HepG2 (cell line): ENCODE data around the gene PLEKHB2. TPM values are rescaled to one million over a fixed set of nuclear protein-coding genes. Genes with fewer than 3 reads are reported as not detected.

Experiments used
- CCDC6 ChIP-seq: sonication (generic); formaldehyde crosslinking; IDR thresholded peaks from 2 replicates; pipeline ENCODE4 v1.8.1; 2022; ENCODE audit warnings: mild to moderate bottlenecking, missing genetic modification reagents, moderate library complexity
- ELF3 ChIP-seq: IDR thresholded peaks from 2 replicates; pipeline ENCODE4 v1.6.1; 2016; ENCODE audit warnings: missing genetic modification reagents, missing compliant biosample characterization
- GTF2F1 ChIP-seq: fragments of 150-350 bp; IDR thresholded peaks from 2 replicates; pipeline ENCODE4 v1.6.1; 2014; ENCODE audit warnings: low read length
- HMG20B ChIP-seq: conservative IDR thresholded peaks from 2 replicates; pipeline ENCODE4 v1.6.1; 2016; ENCODE audit warnings: missing genetic modification reagents, missing compliant biosample characterization
- HOXA5 ChIP-seq: sonication (generic); formaldehyde crosslinking; IDR thresholded peaks from 2 replicates; pipeline ENCODE4 v1.4.0; 2020; ENCODE audit warnings: missing genetic modification reagents
- MATR3 ChIP-seq: sonication (generic); formaldehyde crosslinking; IDR thresholded peaks from 2 replicates; pipeline ENCODE4 v1.4.0; 2020; ENCODE audit warnings: missing genetic modification reagents
- MLLT10 ChIP-seq: sonication (generic); formaldehyde crosslinking; IDR thresholded peaks from 2 replicates; pipeline ENCODE4 v1.4.0; 2020; ENCODE audit warnings: missing genetic modification reagents
- POGK ChIP-seq: sonication (generic); formaldehyde crosslinking; conservative IDR thresholded peaks from 2 replicates; pipeline ENCODE4 v1.8.0; 2022; ENCODE audit warnings: mild to moderate bottlenecking, moderate library complexity, missing genetic modification reagents
- TP53 ChIP-seq: sonication (generic); formaldehyde crosslinking; conservative IDR thresholded peaks from 2 replicates; pipeline ENCODE4 v1.4.0; 2020; ENCODE audit warnings: missing genetic modification reagents
- TSC22D2 ChIP-seq: sonication (generic); formaldehyde crosslinking; IDR thresholded peaks from 2 replicates; pipeline ENCODE4 v1.5.1; 2020; ENCODE audit warnings: missing genetic modification reagents, mild to moderate bottlenecking, borderline replicate concordance
- ZBTB20 ChIP-seq: sonication (generic); formaldehyde crosslinking; IDR thresholded peaks from 2 replicates; pipeline ENCODE4 v1.8.1; 2023; ENCODE audit warnings: missing genetic modification reagents, low read depth, mild to moderate bottlenecking, borderline replicate concordance
- ZFAT ChIP-seq: sonication (generic); formaldehyde crosslinking; conservative IDR thresholded peaks from 2 replicates; pipeline ENCODE4 v1.8.1; 2023; ENCODE audit warnings: missing genetic modification reagents, inconsistent platforms
- ZHX1 ChIP-seq: sonication (generic); formaldehyde crosslinking; IDR thresholded peaks from 2 replicates; pipeline ENCODE4 v1.8.1; 2022; ENCODE audit warnings: low read depth, mild to moderate bottlenecking, missing genetic modification reagents
- ZHX2 ChIP-seq, 2 experiments: sonication (generic) in 1 of 2; formaldehyde crosslinking in 1 of 2; IDR thresholded peaks; 2 replicates each; pipeline versions ENCODE4 v1.6.1 to v1.9.0; 2014 to 2022; ENCODE audit warnings: antibody characterized with exemption in 1 of 2, borderline replicate concordance in 1 of 2, inconsistent platforms in 1 of 2, low read depth in 1 of 2, missing genetic modification reagents in 1 of 2
- ZNF136 ChIP-seq: sonication (generic); formaldehyde crosslinking; IDR thresholded peaks from 2 replicates; pipeline ENCODE4 v1.8.1; 2022; ENCODE audit warnings: low read depth, mild to moderate bottlenecking, moderate library complexity, missing genetic modification reagents
- ZNF33B ChIP-seq: sonication (generic); formaldehyde crosslinking; IDR thresholded peaks from 2 replicates; pipeline ENCODE4 v1.5.1; 2020; ENCODE audit warnings: mild to moderate bottlenecking, missing genetic modification reagents
- ZNF468 ChIP-seq: sonication (generic); formaldehyde crosslinking; IDR thresholded peaks from 2 replicates; pipeline ENCODE4 v1.8.0; 2022; ENCODE audit warnings: mild to moderate bottlenecking, moderate library complexity, missing genetic modification reagents
- ZNF7 ChIP-seq: IDR thresholded peaks from 2 replicates; pipeline ENCODE4 v1.6.1; 2016; ENCODE audit warnings: missing biosample characterization, missing genetic modification reagents
- ZNF782 ChIP-seq: sonication (generic); formaldehyde crosslinking; IDR thresholded peaks from 2 replicates; pipeline ENCODE4 v1.4.0; 2020; ENCODE audit warnings: missing genetic modification reagents, mild to moderate bottlenecking, borderline replicate concordance
- ZNF879 ChIP-seq: sonication (generic); formaldehyde crosslinking; IDR thresholded peaks from 2 replicates; pipeline ENCODE4 v1.8.1; 2023; ENCODE audit warnings: missing genetic modification reagents
- polyA plus RNA-seq, 8 experiments: library from polyadenylated mRNA; depleted of rRNA in 3 of 8; stranded (reverse) in 7 of 8; unstranded in 1 of 8; fragments of >200 nt; fragmentation: Illumina TruSeq in 4 of 8; extraction: Trizol in 4 of 8; gene quantifications; 2 replicates each; pipeline versions ENCODE4 v1.2.1 to v1.2.3, GENCODE V29; 2011 to 2016; ENCODE audit warnings: low read depth in 4 of 8, missing spikeins in 1 of 8, mixed read lengths in 1 of 8; ENCODE audit not compliant: insufficient read depth in 1 of 8
- total RNA-seq, 5 experiments: library from RNA; depleted of rRNA; stranded (reverse); fragments of >200 nt; fragmentation: Illumina TruSeq; extraction: Trizol; gene quantifications; 2 replicates each; pipeline ENCODE4 v1.2.3, GENCODE V29; 2016; ENCODE audit warnings: low read depth in 1 of 5

Gene PLEKHB2
- total and polyA plus RNA-seq, 2 of the 13 experiments (the other 11 are each of a cell fraction or from before 2014, with no cell fraction given): 73.0 to 78.9 TPM

DNA sequence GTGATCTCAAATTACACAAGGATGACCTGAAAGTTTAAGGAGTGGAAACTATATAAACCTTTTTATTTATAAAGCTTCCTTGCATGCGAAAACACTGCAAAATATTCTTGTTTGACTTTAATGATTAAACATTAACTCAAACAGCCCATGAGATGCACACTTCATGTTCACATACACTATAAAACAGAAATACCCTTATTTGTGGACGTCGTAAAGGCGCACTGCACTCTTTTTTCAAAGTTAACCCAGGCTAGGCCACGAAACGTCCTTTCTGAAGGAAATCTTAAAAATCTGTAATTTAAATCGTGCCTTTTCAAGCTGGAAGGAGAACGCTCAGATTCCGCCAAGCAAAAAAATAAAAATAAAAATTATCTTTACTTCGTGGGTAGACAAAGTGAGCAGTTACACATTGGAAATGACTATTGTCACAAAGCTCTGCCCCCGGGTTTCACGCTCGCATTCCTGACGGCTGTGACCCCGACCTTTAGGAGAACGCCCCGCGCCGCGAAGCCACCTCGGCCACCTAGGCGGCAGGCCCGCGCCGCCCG lies 12.6 kb upstream of the PLEKHB2 start (continued):
- 0 out of 2 replicates have a peak, but pooled peaks have one; percentile 14 for TF ChIP-seq ZHX2 (IDR thresholded peaks at IDR 0.05; ENCODE audit: low read depth)
- TF ChIP-seq ZHX2 (CRISPR knock-in tag; IDR thresholded peaks at IDR 0.05; ENCODE audit: borderline replicate concordance): no peak
- TF ChIP-seq ZHX1 (CRISPR knock-in tag): 0 out of 2 replicates have a peak, but pooled peaks have one; percentile 14
- no peak for TF ChIP-seq MLLT10 (CRISPR knock-in tag)
- no peak for TF ChIP-seq CCDC6
- no peak for TF ChIP-seq ELF3 (CRISPR knock-in tag)
- 0 out of 2 replicates have a peak, but pooled peaks have one; percentile 31 for TF ChIP-seq HOXA5 (CRISPR knock-in tag)
- no peak for TF ChIP-seq HMG20B
- TF ChIP-seq MATR3 (CRISPR knock-in tag): no peak
- TF ChIP-seq ZNF7 (CRISPR knock-in tag): no peak
- TF ChIP-seq ZNF136 (CRISPR knock-in tag): 0 out of 2 replicates have a peak, but pooled peaks have one; percentile 29
- TF ChIP-seq ZNF782 (CRISPR knock-in tag): 0 out of 2 replicates have a peak, but pooled peaks have one; percentile 10
- TF ChIP-seq ZNF33B: no peak
- TF ChIP-seq TSC22D2: no peak
- 0 out of 2 replicates have a peak, but pooled peaks have one; percentile 12 for TF ChIP-seq ZNF468
- TF ChIP-seq ZBTB20 (CRISPR knock-in tag): peak; percentile 71; the same call in 1 of the 2 replicates
- TF ChIP-seq TP53 (CRISPR knock-in tag): no peak
- TF ChIP-seq ZFAT (CRISPR knock-in tag): no peak
- 0 out of 2 replicates have a peak, but pooled peaks have one; percentile 47 for TF ChIP-seq POGK (CRISPR knock-in tag)
- TF ChIP-seq GTF2F1: no peak
- TF ChIP-seq ZNF879: peak; percentile 17; the same call in 1 of the 2 replicates
